MM.1S (cell line): ENCODE results near the gene TUBGCP4.

Experiments used
- EZH2 ChIP-seq: fragments of 300-600 bp; sonication (generic); optimal IDR thresholded peaks from 2 replicates; pipeline ENCODE3; 2017; ENCODE audit warnings: low read depth, mild to moderate bottlenecking, antibody characterized with exemption, low read length, mixed read lengths
- EZH2phosphoT487 ChIP-seq: fragments of 300-600 bp; sonication (generic); IDR thresholded peaks from 2 replicates; pipeline ENCODE4 v1.6.1; 2018; ENCODE audit warnings: antibody characterized with exemption, low read length
- TF ChIP-seq, protein P1 (sequence below): fragments of 300-600 bp; sonication (generic); IDR thresholded peaks from 2 replicates; pipeline ENCODE4 v1.5.1; 2016; ENCODE audit warnings: antibody characterized with exemption, low read length, mixed read lengths

DNA sequence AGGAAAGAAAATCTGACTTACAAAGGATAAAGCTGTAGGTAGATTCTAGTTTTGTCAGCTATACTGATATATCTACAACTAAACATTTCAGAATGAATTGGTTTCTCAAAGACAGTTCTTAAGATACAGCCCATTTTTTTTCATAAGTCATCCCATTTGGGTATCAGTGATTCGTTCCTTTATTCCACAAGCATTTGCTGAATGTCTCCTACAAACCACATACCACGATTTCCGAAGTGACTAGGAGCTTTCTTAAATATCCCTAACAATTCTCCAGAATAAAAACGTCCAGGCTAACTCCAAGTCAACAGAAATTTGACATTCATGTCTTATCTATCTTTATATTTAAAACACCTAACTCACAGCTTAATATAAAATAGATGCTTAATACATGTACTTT is 62.3 kb downstream of the TUBGCP4 start:
- TF ChIP-seq, protein P1, sequence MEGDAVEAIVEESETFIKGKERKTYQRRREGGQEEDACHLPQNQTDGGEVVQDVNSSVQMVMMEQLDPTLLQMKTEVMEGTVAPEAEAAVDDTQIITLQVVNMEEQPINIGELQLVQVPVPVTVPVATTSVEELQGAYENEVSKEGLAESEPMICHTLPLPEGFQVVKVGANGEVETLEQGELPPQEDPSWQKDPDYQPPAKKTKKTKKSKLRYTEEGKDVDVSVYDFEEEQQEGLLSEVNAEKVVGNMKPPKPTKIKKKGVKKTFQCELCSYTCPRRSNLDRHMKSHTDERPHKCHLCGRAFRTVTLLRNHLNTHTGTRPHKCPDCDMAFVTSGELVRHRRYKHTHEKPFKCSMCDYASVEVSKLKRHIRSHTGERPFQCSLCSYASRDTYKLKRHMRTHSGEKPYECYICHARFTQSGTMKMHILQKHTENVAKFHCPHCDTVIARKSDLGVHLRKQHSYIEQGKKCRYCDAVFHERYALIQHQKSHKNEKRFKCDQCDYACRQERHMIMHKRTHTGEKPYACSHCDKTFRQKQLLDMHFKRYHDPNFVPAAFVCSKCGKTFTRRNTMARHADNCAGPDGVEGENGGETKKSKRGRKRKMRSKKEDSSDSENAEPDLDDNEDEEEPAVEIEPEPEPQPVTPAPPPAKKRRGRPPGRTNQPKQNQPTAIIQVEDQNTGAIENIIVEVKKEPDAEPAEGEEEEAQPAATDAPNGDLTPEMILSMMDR: no peak
- TF ChIP-seq EZH2phosphoT487 (no peak), EZH2 (no peak)
